NCI-H345 treated with DMSO at 0.1 percent for 48 hours (cell line): Measurements from ENCODE around the gene NIPA2.

ENCODE experiments used
- DNase-seq: peaks from one replicate; lab custom pipeline; 2025; ENCODE audit not compliant: unreplicated experiment; lab: John Stamatoyannopoulos, UW

NIPA2 gene

DNA sequence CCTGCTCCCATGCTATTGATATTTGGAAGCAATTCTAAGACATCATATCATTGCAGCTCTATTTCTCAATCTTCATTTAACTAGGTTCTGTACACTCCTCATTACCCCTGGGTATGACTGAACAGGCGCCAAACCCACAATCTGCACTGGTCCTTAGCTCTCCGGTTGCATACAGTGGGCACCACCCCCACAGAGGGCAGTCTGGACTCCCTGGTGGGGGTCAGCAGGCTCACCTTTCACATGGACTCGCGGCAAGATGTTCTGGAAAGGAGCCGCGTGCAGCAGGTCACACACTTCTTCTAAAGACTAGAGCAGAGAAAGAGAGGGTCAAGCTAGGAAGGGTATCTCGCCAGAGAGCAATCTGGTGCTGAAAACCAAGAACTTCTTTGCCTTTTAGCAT is 36.5 kb downstream of the NIPA2 start:
- DNase-seq = no peak

DNA sequence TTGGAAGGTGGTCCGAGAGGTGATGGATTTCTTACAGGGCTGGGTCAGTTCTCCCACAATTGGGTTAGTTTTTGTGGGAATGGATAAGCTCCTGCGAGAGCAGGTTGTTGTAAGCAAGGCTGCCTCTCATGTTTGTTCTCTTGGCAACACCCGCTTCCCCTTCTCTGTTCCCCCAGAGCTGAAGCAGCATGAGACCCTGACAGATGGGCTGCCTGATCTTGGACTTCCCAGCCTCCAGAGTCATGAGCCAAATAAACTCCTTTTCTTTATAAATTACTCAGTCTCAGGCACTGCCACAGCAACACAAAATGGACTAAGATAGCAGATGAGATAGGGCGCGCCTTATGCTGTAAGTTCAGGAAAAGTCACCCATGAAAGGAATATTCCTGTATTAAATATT is 38.7 kb downstream of the NIPA2 start:
- DNase-seq = no peak

- no peak for DNase-seq
Observed at GRCh38 chr15:22877607-22878006, 39.1 kb downstream of the NIPA2 start.

GRCh38 chr15:22878103-22878502 is 39.6 kb downstream of the NIPA2 start:
- DNase-seq = no peak

DNA sequence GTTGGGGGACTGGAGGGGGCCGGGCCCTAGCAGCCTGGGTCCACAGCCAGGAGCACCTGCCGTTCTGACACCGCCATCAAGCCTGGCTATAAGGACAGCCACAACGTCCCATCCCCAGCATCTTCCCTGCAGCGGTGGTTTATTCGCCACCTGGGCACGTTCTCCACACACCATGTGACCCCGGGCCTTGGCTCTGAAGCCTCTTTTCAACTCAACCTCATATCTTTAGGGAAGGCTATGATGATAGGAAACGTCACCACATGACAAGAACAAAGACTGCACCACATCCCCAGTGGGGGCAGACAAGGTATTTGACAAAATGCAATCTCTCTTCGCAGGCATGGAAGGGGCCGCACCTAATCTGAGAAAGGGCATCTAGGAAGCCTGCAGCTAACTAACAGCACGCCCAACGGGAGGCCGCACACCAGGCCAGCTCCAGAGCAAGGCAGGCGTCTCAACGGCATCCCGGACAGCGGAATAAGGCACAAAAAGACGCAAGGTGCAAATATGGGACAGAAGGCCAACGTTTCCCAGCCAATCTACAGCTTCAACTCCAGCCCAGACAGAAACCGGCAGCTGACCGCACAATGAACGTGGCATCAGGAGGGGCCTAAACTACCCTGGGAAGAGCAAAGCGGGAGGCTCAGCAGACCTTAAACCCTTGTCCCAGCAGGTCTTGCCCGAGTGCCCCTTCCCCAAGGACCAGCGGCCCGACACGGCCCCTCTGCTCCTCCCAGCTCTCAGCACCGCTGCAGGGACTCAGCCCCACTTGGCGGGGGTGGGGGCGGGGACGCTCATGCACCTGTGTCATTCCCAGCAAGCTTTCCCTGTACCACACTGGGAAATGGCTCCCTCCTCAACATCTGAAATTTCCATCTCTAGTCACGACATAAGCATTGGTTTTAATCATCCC is 41.9 kb downstream of the NIPA2 start:
- DNase-seq = no peak

GRCh38 chr15:22880981-22881738 is 42.7 kb downstream of the NIPA2 start:
- DNase-seq = no peak

GRCh38 chr15:22881739-22882440 is 43.4 kb downstream of the NIPA2 start:
- no peak for DNase-seq

- DNase-seq = no peak
Observed at GRCh38 chr15:22883196-22883595, 44.7 kb downstream of the NIPA2 start.

DNA sequence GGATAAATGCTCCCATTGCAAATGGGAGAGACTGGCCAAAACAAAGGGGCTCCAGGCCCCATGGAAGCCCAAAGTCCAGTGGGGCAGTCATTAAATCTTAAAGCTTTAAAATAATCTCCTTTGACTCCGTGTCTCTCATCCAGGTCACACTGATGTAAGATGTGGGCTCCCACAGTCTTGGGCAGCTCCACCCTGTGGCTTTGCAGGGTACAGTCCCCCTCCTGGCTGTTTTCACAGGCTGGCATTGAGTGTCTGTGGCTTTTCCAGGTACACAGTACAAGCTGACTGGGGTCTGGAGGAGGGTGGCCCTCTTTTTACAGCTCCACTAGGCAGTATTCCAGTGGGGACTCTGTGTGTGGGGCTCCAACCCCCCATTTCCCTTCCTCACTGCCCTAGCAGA is 45.9 kb downstream of the NIPA2 start:
- no peak for DNase-seq

GRCh38 chr15:22885120-22885519 is 46.7 kb downstream of the NIPA2 start:
- DNase-seq = no peak

GRCh38 chr15:22887157-22887951 is 48.9 kb downstream of the NIPA2 start:
- DNase-seq = no peak

DNA sequence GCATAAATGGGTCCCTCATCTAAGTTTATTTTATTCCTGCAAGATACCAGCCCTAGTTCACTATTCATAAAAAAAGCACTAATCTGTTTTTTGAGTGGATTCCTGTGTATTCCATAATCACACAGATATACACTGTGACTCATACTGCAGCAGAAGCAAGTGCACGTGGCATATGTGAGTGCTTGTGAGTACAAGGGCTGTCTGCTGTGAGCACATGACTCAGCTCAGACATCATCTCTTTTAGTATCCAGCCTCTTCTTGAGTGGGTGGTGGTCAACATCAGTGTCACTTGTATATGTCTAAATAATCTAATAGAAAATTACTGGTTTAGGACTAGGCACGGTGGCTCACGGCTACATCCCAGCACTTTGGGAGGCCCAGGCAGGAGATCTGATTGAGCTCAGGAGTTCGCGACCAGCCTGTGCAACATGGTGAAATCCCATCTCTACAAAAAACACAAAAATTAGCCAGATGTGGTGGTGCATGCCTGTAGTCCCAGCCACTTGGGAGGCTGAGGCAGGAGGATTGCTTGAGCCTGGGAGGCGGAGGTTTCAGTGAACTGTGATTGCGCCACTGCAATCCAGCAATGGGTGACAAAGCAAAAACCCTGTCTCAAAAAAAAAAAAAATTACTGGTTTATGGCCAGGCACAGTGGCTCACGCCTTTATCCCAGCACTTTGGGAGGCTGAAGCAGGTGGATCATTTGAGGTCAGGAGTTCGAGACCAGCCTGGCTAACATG is 49.8 kb downstream of the NIPA2 start:
- DNase-seq = no peak

DNA sequence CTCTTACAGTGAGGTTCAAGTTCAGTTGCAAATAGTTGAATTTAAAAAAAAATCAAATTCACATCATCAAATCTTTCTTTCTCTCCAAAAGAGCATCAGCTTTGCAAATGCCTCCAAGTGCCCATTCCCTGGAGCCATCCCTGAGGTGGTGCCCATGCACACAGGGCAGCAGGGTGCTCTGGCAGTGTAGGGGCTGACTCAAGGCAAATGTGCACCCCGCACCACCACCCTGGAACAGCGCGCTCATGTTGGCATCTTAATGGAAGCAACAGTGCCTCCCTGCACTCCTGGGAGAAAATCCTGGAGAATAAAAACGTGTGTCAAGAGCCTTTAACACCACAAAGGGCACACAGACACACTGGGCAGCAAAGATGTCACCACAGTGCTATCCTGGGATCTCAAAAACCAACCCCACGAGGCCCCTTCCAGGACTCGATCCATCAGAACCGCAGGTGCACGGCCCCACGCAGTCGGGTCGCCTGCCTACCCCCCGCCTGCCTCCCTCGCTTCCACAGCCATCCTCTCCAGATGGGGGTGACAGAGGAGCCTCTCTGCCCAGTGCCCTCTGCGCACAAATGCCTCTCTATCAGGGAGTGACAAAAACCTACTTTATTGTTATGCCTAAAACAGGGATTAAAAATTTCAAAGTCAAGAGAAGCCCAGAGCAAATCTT is 50.8 kb downstream of the NIPA2 start:
- DNase-seq = no peak

- no peak for DNase-seq
Observed at GRCh38 chr15:22890296-22890695, 51.8 kb downstream of the NIPA2 start.

- no peak for DNase-seq
Observed at GRCh38 chr15:22891426-22892210, 53.2 kb downstream of the NIPA2 start.

- DNase-seq = no peak
Observed at GRCh38 chr15:22892333-22892732, 53.9 kb downstream of the NIPA2 start.

- DNase-seq = no peak
Observed at GRCh38 chr15:22893081-22893480, 54.6 kb downstream of the NIPA2 start.

GRCh38 chr15:22893881-22894280 is 55.4 kb downstream of the NIPA2 start:
- no peak for DNase-seq
